Colonic mucosa (tissue), 4 donors: ENCODE data around the gene TBC1D22A. TPM values are rescaled to one million over a fixed set of nuclear protein-coding genes. Genes with fewer than 3 reads are reported as not detected.

Experiments
- DNase-seq: peaks from one replicate; pipeline ENCODE4 v3.0.0-alpha.2; 2020
- H3K27ac ChIP-seq: fragments of 200-600 bp; one replicate; pipeline ENCODE4 v1.8.0; 2021
- H3K27me3 ChIP-seq: fragments of 200-600 bp; one replicate; pipeline ENCODE4 v1.8.0; 2021
- H3K36me3 ChIP-seq: fragments of 200-600 bp; one replicate; pipeline ENCODE4 v1.8.0; 2021
- H3K4me1 ChIP-seq: fragments of 200-600 bp; one replicate; pipeline ENCODE4 v1.8.0; 2021; ENCODE audit warnings: mild to moderate bottlenecking
- H3K4me3 ChIP-seq: fragments of 200-600 bp; one replicate; pipeline ENCODE4 v1.8.0; 2021
- H3K9ac ChIP-seq, 2 donors: one replicate each; pipeline ENCODE4 v1.7.0; 2013; ENCODE audit warnings: control low read depth in 2 of 2, low read depth in 2 of 2, low read length in 2 of 2
- H3K9me3 ChIP-seq: fragments of 200-600 bp; one replicate; pipeline ENCODE4 v1.8.0; 2021
- CTCF ChIP-seq: fragments of 200-600 bp; IDR thresholded peaks from one replicate; pipeline ENCODE4 v1.8.0; 2022; ENCODE audit warnings: antibody characterized with exemption, mild to moderate bottlenecking
- intact Hi-C: fragments of 100-400 bp; cut with DNase I; formaldehyde crosslinking; loops from one replicate; pipeline ENCODE4 v1.14.1; 2022
- total RNA-seq, 2 donors: library from RNA; stranded (reverse); fragmentation: NEBNext Ultra II Directional in 1 of 2; extraction: Animal tissue kit (Norgen Biotek cat#: 25700) in 1 of 2; gene quantifications; one replicate each; pipeline ENCODE4 v1.2.1, GENCODE V29; 2021
- donor health status: healthy.
- donor health status: DM: no; HTN: no; CAD: no.
- donor health status: DM: no; HTN: no; CAD: no.

Gene TBC1D22A
- total RNA-seq, 2 donors from 2014 or later = 34.2 to 36.4 TPM

- no peak overlapping the region for H3K4me3 ChIP-seq
- no peak for DNase-seq
- intact Hi-C loops = no loop called here
- H3K9ac ChIP-seq = peak overlapping the region in 1 of 2 donors; percentile 58
- peak overlapping the region; percentile 57 for H3K27ac ChIP-seq
- H3K9me3 ChIP-seq = no peaks in the 10 kb centered on the region
- H3K27me3 ChIP-seq = no peaks in the 10 kb centered on the region
- H3K36me3 ChIP-seq = no peaks in the 10 kb centered on the region
- peaks cover 27% of the 10 kb centered on the region for H3K4me1 ChIP-seq
- TF ChIP-seq CTCF = no peak
These were observed 12.8 kb downstream of the TBC1D22A start for GRCh38 chr22:46774980-46775849.

GRCh38 chr22:46775850-46776826 is 13.7 kb downstream of the TBC1D22A start:
- TF ChIP-seq CTCF = no peak
- DNase-seq = no peak
- intact Hi-C loops = no loop called here
- Histone ChIP-seq H3K9me3 (no peaks in the 10 kb centered on the region), H3K9ac (peak overlapping the region in 1 of 2 donors; percentile 58), H3K36me3 (no peaks in the 10 kb centered on the region), H3K4me3 (no peak overlapping the region), H3K27ac (no peak overlapping the region), H3K27me3 (no peaks in the 10 kb centered on the region), H3K4me1 (peaks cover 27% of the 10 kb centered on the region)

GRCh38 chr22:46776876-46777608 is 14.6 kb downstream of the TBC1D22A start:
- intact Hi-C loops = no loop called here
- H3K27ac ChIP-seq = no peak overlapping the region
- H3K27me3 ChIP-seq = no peaks in the 10 kb centered on the region
- DNase-seq = no peak
- no peak for TF ChIP-seq CTCF
- H3K4me3 ChIP-seq = no peak overlapping the region
- H3K36me3 ChIP-seq = no peaks in the 10 kb centered on the region
- no peaks in the 10 kb centered on the region for H3K9me3 ChIP-seq
- no peak overlapping the region for H3K9ac ChIP-seq
- peaks cover 27% of the 10 kb centered on the region for H3K4me1 ChIP-seq

- H3K4me1 ChIP-seq = peaks cover 27% of the 10 kb centered on the region
- TF ChIP-seq CTCF = no peak
- no peaks in the 10 kb centered on the region for H3K36me3 ChIP-seq
- no peaks in the 10 kb centered on the region for H3K9me3 ChIP-seq
- H3K4me3 ChIP-seq = no peak overlapping the region
- intact Hi-C loops = no loop called here
- H3K9ac ChIP-seq = no peak overlapping the region
- DNase-seq = no peak
- H3K27ac ChIP-seq = no peak overlapping the region
- H3K27me3 ChIP-seq = no peaks in the 10 kb centered on the region
These were observed 15.1 kb downstream of the TBC1D22A start for GRCh38 chr22:46777609-46777970.

- no peak overlapping the region for H3K9ac ChIP-seq
- TF ChIP-seq CTCF = no peak
- no peak overlapping the region for H3K4me3 ChIP-seq
- H3K27me3 ChIP-seq = no peaks in the 10 kb centered on the region
- H3K4me1 ChIP-seq = peaks cover 20% of the 10 kb centered on the region
- intact Hi-C loops = no loop called here
- no peaks in the 10 kb centered on the region for H3K9me3 ChIP-seq
- no peaks in the 10 kb centered on the region for H3K36me3 ChIP-seq
- no peak for DNase-seq
- no peak overlapping the region for H3K27ac ChIP-seq
These were observed 16.6 kb downstream of the TBC1D22A start for GRCh38 chr22:46779023-46779422.
